Lower lobe of right lung (tissue), 2 donors: ENCODE results near the gene CRLF3. TPM values are rescaled to one million over a fixed set of nuclear protein-coding genes. Genes with fewer than 3 reads are reported as not detected.
"Not testable (repeated sequence)": the region's sequence is repeated elsewhere in the genome, so short reads cannot be mapped to it uniquely, and the experiment has no call there.

Experiments
- ATAC-seq, 2 donors: fragments of 200-7000 bp; cut with Tn5 transposase; one replicate each; pipeline ENCODE4 v1.9.1; 2020 to 2022; ENCODE audit warnings: mild to moderate bottlenecking in 2 of 2, moderate library complexity in 2 of 2
- DNase-seq: peaks from one replicate; pipeline ENCODE4 v3.0.0-alpha.2; 2020
- H3K27ac ChIP-seq: fragments of 200-600 bp; one replicate; pipeline ENCODE4 v1.8.0; 2022
- H3K27me3 ChIP-seq: fragments of 200-600 bp; one replicate; pipeline ENCODE4 v1.8.0; 2022; ENCODE audit warnings: low read depth
- H3K36me3 ChIP-seq: fragments of 200-600 bp; one replicate; pipeline ENCODE4 v1.8.0; 2022; ENCODE audit warnings: mild to moderate bottlenecking
- H3K4me1 ChIP-seq: fragments of 200-600 bp; one replicate; pipeline ENCODE4 v1.8.0; 2022
- H3K4me3 ChIP-seq: fragments of 200-600 bp; one replicate; pipeline ENCODE4 v1.8.0; 2022; ENCODE audit warnings: mild to moderate bottlenecking
- H3K9me3 ChIP-seq: fragments of 200-600 bp; one replicate; pipeline ENCODE4 v1.8.0; 2022
- CTCF ChIP-seq: fragments of 200-600 bp; IDR thresholded peaks from one replicate; pipeline ENCODE4 v1.8.0; 2022; ENCODE audit warnings: antibody characterized with exemption, mild to moderate bottlenecking
- intact Hi-C: fragments of 100-400 bp; cut with DNase I; formaldehyde crosslinking; loops from one replicate; pipeline ENCODE4 v1.11.0; 2022
- total RNA-seq: library from RNA; stranded (reverse); fragmentation: NEBNext Ultra II Directional; extraction: Animal tissue kit (Norgen Biotek cat#: 25700); gene quantifications from one replicate; pipeline ENCODE4 v1.2.1, GENCODE V29; 2021
- donor health status: DM: no; HTN: yes; CAD: no; lungs with severe emphysema.

The CRLF3 gene
- total RNA-seq, 1 donor from 2014 or later = 26.6 TPM

- no peak for DNase-seq
- no peaks in the 10 kb centered on the region for H3K9me3 ChIP-seq
- peak; percentile 16 to 44 for ATAC-seq
- peak overlapping the region; percentile 83 for H3K4me3 ChIP-seq
- no peaks in the 10 kb centered on the region for H3K27me3 ChIP-seq
- H3K27ac ChIP-seq = no peak overlapping the region
- intact Hi-C loops = no loop called here
- no peak for TF ChIP-seq CTCF
- H3K36me3 ChIP-seq = no peaks in the 10 kb centered on the region
- H3K4me1 ChIP-seq = peaks cover 9% of the 10 kb centered on the region
Measured at GRCh38 chr17:30831257-30831656, 6.8 kb upstream of the CRLF3 start.

- Histone ChIP-seq H3K27ac (no peak overlapping the region), H3K36me3 (no peaks in the 10 kb centered on the region), H3K4me1 (peaks cover 20% of the 10 kb centered on the region), H3K4me3 (no peak overlapping the region), H3K9me3 (no peaks in the 10 kb centered on the region), H3K27me3 (no peaks in the 10 kb centered on the region)
- no peak for TF ChIP-seq CTCF
- ATAC-seq (no peak), DNase-seq (no peak)
- intact Hi-C loops = no loop called here
Measured at GRCh38 chr17:30829022-30829421, 4.5 kb upstream of the CRLF3 start.

GRCh38 chr17:30827082-30827481, 2.6 kb upstream of the CRLF3 start:
- ATAC-seq = no peak

GRCh38 chr17:30824002-30824355, 513 bp downstream of the CRLF3 start:
- Histone ChIP-seq H3K27ac (peak overlapping the region; percentile 86), H3K36me3 (no peaks in the 10 kb centered on the region), H3K9me3 (no peaks in the 10 kb centered on the region), H3K4me3 (peak overlapping the region; percentile 86), H3K27me3 (no peaks in the 10 kb centered on the region), H3K4me1 (peaks cover 56% of the 10 kb centered on the region)
- no peak for TF ChIP-seq CTCF
- intact Hi-C loops = no loop called here
- ATAC-seq (peak; percentile 30 to 39), DNase-seq (no peak)

More at GRCh38 chr17:30827082-30827481, 2.6 kb upstream of the CRLF3 start:
- Histone ChIP-seq H3K27ac (no peak overlapping the region), H3K9me3 (no peaks in the 10 kb centered on the region), H3K4me1 (peaks cover 29% of the 10 kb centered on the region), H3K4me3 (no peak overlapping the region), H3K27me3 (no peaks in the 10 kb centered on the region), H3K36me3 (no peaks in the 10 kb centered on the region)
- no peak for TF ChIP-seq CTCF
- intact Hi-C loops = no loop called here
- DNase-seq = no peak

- Histone ChIP-seq H3K36me3 (no peaks in the 10 kb centered on the region), H3K9me3 (no peaks in the 10 kb centered on the region), H3K4me3 (peak overlapping the region; percentile 86), H3K27me3 (no peaks in the 10 kb centered on the region), H3K4me1 (peaks cover 59% of the 10 kb centered on the region), H3K27ac (peak overlapping the region; percentile 86)
- DNase-seq = no peak
- ATAC-seq = no peak
- intact Hi-C loops = no loop called here
- no peak for TF ChIP-seq CTCF
Measured at GRCh38 chr17:30823421-30823820, 1.1 kb downstream of the CRLF3 start.

GRCh38 chr17:30822919-30823318, 1.6 kb downstream of the CRLF3 start:
- H3K9me3 ChIP-seq, intact Hi-C loops, H3K27me3 ChIP-seq, H3K36me3 ChIP-seq, ATAC-seq, DNase-seq: not testable (repeated sequence)
- Histone ChIP-seq H3K27ac (peak overlapping the region; percentile 56), H3K4me3 (peak overlapping the region; percentile 86), H3K4me1 (peaks cover 59% of the 10 kb centered on the region)
